Measurements from ENCODE around the gene P3H2.
"Not testable (repeated sequence)": the region's sequence is repeated elsewhere in the genome, so short reads cannot be mapped to it uniquely, and the experiment has no call there.

GRCh38 chr3:190144793-190145192 lies 24.1 kb upstream of the P3H2 start:
- TF ChIP-seq HEY1 (CRISPR knock-in tag; IDR thresholded peaks at IDR 0.05; ENCODE audit: borderline replicate concordance); ZNF639 (CRISPR knock-in tag; conservative IDR thresholded peaks at IDR 0.05 in 1 of 2, IDR thresholded peaks at IDR 0.05 in 1 of 2); CTCF (IDR thresholded peaks at IDR 0.05 in 2 of 3, conservative IDR thresholded peaks at IDR 0.05 in 1 of 3; ENCODE audit: insufficient read depth in 2 of 3, low read depth in 1 of 3, low read length in 3 of 3); CREB3 (tag; conservative IDR thresholded peaks at IDR 0.05; ENCODE audit: low read depth); XRCC4 (IDR thresholded peaks at IDR 0.05; ENCODE audit: extremely low read depth, insufficient read depth, insufficient read length); ZNF121 (CRISPR knock-in tag; conservative IDR thresholded peaks at IDR 0.05); CHD1 (IDR thresholded peaks at IDR 0.05; ENCODE audit: low read length); JUND (IDR thresholded peaks at IDR 0.05; ENCODE audit: borderline replicate concordance, low read depth, low read length); JUND (tag; IDR thresholded peaks at IDR 0.05; ENCODE audit: borderline replicate concordance, low read depth, low read length): not testable (repeated sequence)
